ENCODE measurements around the gene CLEC7A. TPM values are rescaled to one million over a fixed set of nuclear protein-coding genes. Genes with fewer than 3 reads are reported as not detected.
A peak's percentile ranks its signal among the peaks of the same experiment; 100 is the strongest.

The CLEC7A gene
- polyA plus RNA-seq, 2 of the 4 experiments (the other 2 are of a cell fraction) = not detected

DNA sequence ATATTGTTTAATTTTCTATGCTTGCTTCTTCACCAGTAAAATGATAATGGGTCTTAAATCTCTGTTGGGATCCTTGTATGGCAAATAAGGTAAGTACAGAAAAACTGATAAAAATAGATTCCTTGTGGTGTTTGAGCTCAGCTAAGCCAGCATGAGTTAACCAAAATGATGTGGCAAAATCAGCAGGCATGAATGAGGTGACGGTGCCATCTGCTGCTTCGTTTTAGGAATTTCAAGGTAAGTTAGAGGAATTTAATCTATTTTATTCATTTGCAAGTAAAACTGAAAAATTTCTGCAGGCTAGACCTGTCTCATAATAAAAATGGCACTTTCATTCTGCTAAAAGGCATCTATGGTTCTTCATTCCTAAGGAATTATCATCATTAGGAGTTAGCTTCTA, 10.0 kb upstream of the CLEC7A start (continued):
- TF ChIP-seq EHF (CRISPR knock-in tag; IDR thresholded peaks at IDR 0.05) = no peak
- TF ChIP-seq, protein P1, sequence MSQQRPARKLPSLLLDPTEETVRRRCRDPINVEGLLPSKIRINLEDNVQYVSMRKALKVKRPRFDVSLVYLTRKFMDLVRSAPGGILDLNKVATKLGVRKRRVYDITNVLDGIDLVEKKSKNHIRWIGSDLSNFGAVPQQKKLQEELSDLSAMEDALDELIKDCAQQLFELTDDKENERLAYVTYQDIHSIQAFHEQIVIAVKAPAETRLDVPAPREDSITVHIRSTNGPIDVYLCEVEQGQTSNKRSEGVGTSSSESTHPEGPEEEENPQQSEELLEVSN (IDR thresholded peaks at IDR 0.05; ENCODE audit: borderline replicate concordance, low read depth) = no peak
- TF ChIP-seq, protein P2, sequence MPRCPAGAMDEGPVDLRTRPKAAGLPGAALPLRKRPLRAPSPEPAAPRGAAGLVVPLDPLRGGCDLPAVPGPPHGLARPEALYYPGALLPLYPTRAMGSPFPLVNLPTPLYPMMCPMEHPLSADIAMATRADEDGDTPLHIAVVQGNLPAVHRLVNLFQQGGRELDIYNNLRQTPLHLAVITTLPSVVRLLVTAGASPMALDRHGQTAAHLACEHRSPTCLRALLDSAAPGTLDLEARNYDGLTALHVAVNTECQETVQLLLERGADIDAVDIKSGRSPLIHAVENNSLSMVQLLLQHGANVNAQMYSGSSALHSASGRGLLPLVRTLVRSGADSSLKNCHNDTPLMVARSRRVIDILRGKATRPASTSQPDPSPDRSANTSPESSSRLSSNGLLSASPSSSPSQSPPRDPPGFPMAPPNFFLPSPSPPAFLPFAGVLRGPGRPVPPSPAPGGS (IDR thresholded peaks at IDR 0.05) = no peak
- TF ChIP-seq HEYL (CRISPR knock-in tag; IDR thresholded peaks at IDR 0.05) = no peak
- TF ChIP-seq SMC3 (IDR thresholded peaks at IDR 0.05) = peak; percentile 91

DNA sequence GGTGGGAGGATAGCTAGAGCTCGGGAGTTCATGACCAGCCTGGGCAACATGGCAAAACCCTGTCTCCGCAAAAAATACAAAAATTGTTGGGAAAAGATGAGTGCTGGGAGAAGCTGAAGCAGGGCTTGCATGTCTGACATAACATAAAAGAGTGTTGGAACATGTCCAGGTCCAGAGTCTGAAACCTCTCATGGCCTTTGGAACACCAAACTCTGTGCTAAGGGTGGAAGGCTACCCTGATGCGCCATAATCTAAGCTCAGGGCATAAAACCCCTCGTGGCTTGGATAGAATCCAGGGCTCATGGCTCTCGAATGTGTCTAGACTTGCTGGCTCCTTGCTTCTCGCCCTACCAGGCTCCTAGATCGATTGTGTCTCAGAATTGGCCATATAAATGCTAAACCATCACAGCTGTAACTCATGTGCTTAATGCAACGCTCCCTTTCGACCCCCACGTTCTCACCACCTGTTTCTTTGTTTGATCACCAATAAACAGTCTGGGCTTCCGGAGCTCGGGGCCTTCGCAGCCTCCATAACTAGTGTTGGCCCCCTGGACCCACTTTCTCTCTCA, 6.7 kb upstream of the CLEC7A start:
- no peak for DNase-seq (ENCODE audit: low read depth in 1 of 2, low spot score in 1 of 2)
- no peak for ATAC-seq
- ChIA-PET CTCF (interaction anchor here (1.1 to 2.2 kb wide), 5 partner anchors 102 to 386 kb away, joined by 3 to 6 read pairs (median 4); partner anchors contain the start of gene CLEC12B), POLR2A (no interaction called here)
- Histone ChIP-seq H3K9me3 (no peaks in the 10 kb centered on the region), H3K4me2 (no peak overlapping the region), H3K4me3 (no peak overlapping the region), H3K4me1 (peaks cover 10% of the 10 kb centered on the region; the same call in 2 of the 3 replicates), H3K27ac (no peak overlapping the region)
- TF ChIP-seq KDM1A (IDR thresholded peaks at IDR 0.05; ENCODE audit: low read depth) (no peak), CBX8 (IDR thresholded peaks at IDR 0.05) (no peak), TFCP2L1 (CRISPR knock-in tag; IDR thresholded peaks at IDR 0.05) (no peak), MYC (IDR thresholded peaks at IDR 0.05; ENCODE audit: borderline replicate concordance, low read length) (no peak), ESRRA (IDR thresholded peaks at IDR 0.05; ENCODE audit: borderline replicate concordance, low read length) (no peak), EHF (CRISPR knock-in tag; IDR thresholded peaks at IDR 0.05) (no peak), HDAC2 (IDR thresholded peaks at IDR 0.05) (no peak), FOXS1 (CRISPR knock-in tag; IDR thresholded peaks at IDR 0.05) (no peak), HOXB13 (CRISPR knock-in tag; IDR thresholded peaks at IDR 0.05; ENCODE audit: low read depth) (no peak), ZNF302 (CRISPR knock-in tag; IDR thresholded peaks at IDR 0.05) (no peak), TP53 (CRISPR knock-in tag; IDR thresholded peaks at IDR 0.05) (no peak), MAFK (IDR thresholded peaks at IDR 0.05; ENCODE audit: partially characterized antibody) (no peak), POLR2AphosphoS2 (conservative IDR thresholded peaks at IDR 0.05; ENCODE audit: low read length) (no peak), RNF2 (IDR thresholded peaks at IDR 0.05; ENCODE audit: borderline replicate concordance, low read depth) (no peak), MAZ (IDR thresholded peaks at IDR 0.05; ENCODE audit: borderline replicate concordance, low read depth, low read length) (no peak), EHMT2 (IDR thresholded peaks at IDR 0.05; ENCODE audit: low read depth) (no peak)
- TF ChIP-seq, protein P3, sequence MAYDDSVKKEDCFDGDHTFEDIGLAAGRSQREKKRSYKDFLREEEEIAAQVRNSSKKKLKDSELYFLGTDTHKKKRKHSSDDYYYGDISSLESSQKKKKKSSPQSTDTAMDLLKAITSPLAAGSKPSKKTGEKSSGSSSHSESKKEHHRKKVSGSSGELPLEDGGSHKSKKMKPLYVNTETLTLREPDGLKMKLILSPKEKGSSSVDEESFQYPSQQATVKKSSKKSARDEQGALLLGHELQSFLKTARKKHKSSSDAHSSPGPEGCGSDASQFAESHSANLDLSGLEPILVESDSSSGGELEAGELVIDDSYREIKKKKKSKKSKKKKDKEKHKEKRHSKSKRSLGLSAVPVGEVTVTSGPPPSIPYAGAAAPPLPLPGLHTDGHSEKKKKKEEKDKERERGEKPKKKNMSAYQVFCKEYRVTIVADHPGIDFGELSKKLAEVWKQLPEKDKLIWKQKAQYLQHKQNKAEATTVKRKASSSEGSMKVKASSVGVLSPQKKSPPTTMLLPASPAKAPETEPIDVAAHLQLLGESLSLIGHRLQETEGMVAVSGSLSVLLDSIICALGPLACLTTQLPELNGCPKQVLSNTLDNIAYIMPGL (CRISPR knock-in tag; IDR thresholded peaks at IDR 0.05; ENCODE audit: borderline replicate concordance) = no peak
- TF ChIP-seq, protein P4, sequence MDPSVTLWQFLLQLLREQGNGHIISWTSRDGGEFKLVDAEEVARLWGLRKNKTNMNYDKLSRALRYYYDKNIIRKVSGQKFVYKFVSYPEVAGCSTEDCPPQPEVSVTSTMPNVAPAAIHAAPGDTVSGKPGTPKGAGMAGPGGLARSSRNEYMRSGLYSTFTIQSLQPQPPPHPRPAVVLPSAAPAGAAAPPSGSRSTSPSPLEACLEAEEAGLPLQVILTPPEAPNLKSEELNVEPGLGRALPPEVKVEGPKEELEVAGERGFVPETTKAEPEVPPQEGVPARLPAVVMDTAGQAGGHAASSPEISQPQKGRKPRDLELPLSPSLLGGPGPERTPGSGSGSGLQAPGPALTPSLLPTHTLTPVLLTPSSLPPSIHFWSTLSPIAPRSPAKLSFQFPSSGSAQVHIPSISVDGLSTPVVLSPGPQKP (IDR thresholded peaks at IDR 0.05; ENCODE audit: low read depth, low read length) = no peak
- TF ChIP-seq, protein P5, sequence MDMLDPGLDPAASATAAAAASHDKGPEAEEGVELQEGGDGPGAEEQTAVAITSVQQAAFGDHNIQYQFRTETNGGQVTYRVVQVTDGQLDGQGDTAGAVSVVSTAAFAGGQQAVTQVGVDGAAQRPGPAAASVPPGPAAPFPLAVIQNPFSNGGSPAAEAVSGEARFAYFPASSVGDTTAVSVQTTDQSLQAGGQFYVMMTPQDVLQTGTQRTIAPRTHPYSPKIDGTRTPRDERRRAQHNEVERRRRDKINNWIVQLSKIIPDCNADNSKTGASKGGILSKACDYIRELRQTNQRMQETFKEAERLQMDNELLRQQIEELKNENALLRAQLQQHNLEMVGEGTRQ (IDR thresholded peaks at IDR 0.05) = no peak
- 74% methylated on average over 13 of the region's 13 CpGs for WGBS (ENCODE audit: missing lambda C conversion rate)
- no peak for FAIRE-seq
